GM18870 (cell line): ENCODE results near the gene OPN5.
"Not testable (repeated sequence)": the region's sequence is repeated elsewhere in the genome, so short reads cannot be mapped to it uniquely, and the experiment has no call there.

Experiments
- ATAC-seq: cut with Tn5 transposase; IDR thresholded peaks from one replicate; pipeline ENCODE4 v1.9.1; 2021; ENCODE audit warnings: moderate library complexity; ENCODE audit not compliant: unreplicated experiment

The OPN5 gene

GRCh38 chr6:47781732-47782131 lies at the start of gene OPN5:
Gene OPN5 (plus strand): TSS chr6:47782032. CDS start chr6:47782067, 35 bp downstream.
- no peak for ATAC-seq

- ATAC-seq = peak; percentile 70
Observed at GRCh38 chr6:47733879-47734558, 47.8 kb upstream of the OPN5 start.

- ATAC-seq = no peak
Observed at GRCh38 chr6:47734831-47735481, 46.9 kb upstream of the OPN5 start.

- ATAC-seq = no peak
Observed at GRCh38 chr6:47736083-47736700, 45.6 kb upstream of the OPN5 start.

- no peak for ATAC-seq
Observed at GRCh38 chr6:47737406-47737805, 44.4 kb upstream of the OPN5 start.

- no peak for ATAC-seq
Observed at GRCh38 chr6:47740714-47741113, 41.1 kb upstream of the OPN5 start.

- peak; percentile 59 for ATAC-seq
Observed at GRCh38 chr6:47741807-47742206, 40.0 kb upstream of the OPN5 start.

GRCh38 chr6:47743744-47744143 lies 38.1 kb upstream of the OPN5 start:
- ATAC-seq = no peak

- ATAC-seq = not testable (repeated sequence)
Observed at GRCh38 chr6:47745269-47745668, 36.6 kb upstream of the OPN5 start.

- no peak for ATAC-seq
Observed at GRCh38 chr6:47749757-47750156, 32.1 kb upstream of the OPN5 start.

GRCh38 chr6:47752801-47753200 lies 29.0 kb upstream of the OPN5 start:
- ATAC-seq = no peak

GRCh38 chr6:47759364-47759763 lies 22.5 kb upstream of the OPN5 start:
- ATAC-seq = no peak

- ATAC-seq = no peak
Observed at GRCh38 chr6:47762502-47762901, 19.3 kb upstream of the OPN5 start.

GRCh38 chr6:47766445-47766844 lies 15.4 kb upstream of the OPN5 start:
- no peak for ATAC-seq

GRCh38 chr6:47767102-47767501 lies 14.7 kb upstream of the OPN5 start:
- no peak for ATAC-seq

- no peak for ATAC-seq
Observed at GRCh38 chr6:47769982-47770381, 11.8 kb upstream of the OPN5 start.

GRCh38 chr6:47772359-47772758 lies 9.5 kb upstream of the OPN5 start:
- no peak for ATAC-seq

GRCh38 chr6:47773005-47773404 lies 8.8 kb upstream of the OPN5 start:
- no peak for ATAC-seq

- ATAC-seq = peak; percentile 85
Observed at GRCh38 chr6:47780510-47781356, 1.1 kb upstream of the OPN5 start.

GRCh38 chr6:47785182-47785581 lies 3.4 kb downstream of the OPN5 start:
- ATAC-seq = no peak
